Inferior parietal cortex (tissue), 1 donor: ENCODE data around the gene RBP5.

Experiments
- DNase-seq: peaks from one replicate; pipeline ENCODE4 v3.0.0-alpha.2; 2016; ENCODE audit errors: extremely low spot score

Gene RBP5

DNA sequence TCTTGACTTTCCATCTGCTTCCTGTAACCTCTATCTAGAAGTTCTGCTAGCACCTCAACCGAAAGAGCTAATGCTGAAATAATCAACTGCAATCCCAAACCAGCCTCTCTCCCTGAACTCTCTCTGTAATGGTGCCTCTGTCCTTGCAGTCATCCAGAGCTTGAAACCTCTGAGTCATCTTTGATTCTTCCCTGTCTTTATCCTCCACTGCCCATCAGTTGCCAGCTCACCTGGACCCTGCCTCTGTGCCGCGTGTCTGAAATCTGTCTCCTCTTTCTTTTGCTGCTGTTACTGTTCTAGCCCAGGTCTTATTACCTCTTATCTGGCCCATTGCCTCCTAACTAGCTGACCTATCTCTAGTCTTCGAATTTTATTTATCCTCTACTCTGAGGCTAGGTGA, 17.0 kb upstream of the RBP5 start:
- no peak for DNase-seq

DNA sequence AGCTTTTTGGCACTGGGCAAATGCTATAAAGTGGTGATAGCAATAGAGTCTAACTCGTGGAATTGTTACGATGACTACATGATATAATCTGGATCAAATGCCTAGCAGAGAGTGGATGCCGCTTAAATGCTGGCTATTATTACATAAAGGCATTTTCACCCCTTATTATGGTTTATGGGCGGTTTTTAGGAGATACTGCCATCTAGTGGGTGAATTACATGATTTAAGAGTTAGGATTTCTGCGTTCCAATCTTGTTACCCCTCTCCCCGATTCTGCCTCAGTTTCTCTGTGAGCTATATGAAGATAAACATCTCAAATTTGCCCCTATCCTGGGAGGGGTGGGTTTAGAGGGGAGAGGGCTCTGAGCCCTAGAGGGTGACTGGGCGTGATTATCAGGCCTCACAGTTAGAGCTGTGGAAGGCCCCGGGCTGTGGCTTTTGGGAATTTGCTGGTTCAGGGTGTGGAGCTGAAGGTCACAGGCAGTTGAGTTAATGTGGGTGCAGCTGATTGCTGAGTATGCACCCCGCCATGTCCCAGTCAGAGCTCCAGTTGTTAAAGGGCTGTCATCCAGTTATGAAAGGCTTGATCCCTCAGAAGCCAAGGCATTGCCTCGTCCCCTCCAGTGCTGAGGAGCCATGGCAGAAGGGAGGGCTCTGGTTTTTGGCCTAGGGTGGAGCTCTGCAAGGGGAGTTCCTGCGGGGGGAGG, 15.9 kb upstream of the RBP5 start:
- peak; percentile 70 for DNase-seq

DNA sequence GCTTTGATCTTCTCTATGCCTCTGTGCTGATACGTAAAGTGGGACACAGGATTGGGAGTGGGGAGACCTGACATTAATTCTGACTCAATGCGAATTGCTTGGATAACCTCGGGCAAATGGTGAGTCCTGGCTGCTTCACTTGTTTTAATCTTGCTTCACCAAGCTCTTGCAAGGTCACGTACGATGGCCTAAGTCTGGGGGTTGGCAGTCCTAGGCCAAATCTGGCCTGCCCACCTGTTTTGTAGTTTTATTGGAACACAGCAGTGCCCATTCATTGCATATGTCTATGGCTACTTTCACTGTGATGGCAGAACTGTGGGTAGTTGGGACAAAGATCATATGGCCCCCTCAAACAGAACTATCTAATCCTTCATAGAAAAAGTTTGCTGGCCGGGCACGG, 14.9 kb upstream of the RBP5 start:
- DNase-seq, result no peak

DNA sequence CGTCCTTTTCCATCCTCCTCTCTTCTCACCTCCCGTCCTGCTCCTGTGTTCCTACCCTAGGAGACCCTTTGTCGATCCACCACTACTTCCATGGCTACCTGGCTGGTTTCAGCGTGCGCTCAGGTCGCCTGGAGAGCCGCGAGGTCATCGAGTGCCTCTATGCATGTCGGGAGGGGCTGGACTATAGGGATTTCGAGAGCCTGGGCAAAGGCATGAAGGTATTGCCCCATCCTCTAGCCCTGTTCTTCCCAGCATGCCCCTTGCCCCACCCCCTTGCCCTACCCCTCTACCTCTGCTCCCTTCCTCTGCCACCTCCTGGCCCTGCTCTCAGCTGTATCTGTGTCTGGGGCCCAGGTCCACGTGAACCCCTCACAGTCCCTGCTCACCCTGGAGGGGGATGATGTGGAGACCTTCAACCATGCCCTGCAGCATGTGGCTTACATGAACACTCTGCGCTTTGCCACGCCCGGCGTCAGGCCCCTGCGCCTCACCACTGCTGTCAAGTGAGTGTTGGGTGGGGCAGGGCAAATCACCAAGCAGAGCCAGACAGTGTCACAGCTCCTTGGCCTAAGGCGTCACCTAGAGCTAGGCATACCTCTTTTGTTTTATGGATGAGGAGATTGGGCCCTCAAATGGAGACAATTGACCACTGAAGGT, 14.2 kb upstream of the RBP5 start:
- no peak for DNase-seq

DNA sequence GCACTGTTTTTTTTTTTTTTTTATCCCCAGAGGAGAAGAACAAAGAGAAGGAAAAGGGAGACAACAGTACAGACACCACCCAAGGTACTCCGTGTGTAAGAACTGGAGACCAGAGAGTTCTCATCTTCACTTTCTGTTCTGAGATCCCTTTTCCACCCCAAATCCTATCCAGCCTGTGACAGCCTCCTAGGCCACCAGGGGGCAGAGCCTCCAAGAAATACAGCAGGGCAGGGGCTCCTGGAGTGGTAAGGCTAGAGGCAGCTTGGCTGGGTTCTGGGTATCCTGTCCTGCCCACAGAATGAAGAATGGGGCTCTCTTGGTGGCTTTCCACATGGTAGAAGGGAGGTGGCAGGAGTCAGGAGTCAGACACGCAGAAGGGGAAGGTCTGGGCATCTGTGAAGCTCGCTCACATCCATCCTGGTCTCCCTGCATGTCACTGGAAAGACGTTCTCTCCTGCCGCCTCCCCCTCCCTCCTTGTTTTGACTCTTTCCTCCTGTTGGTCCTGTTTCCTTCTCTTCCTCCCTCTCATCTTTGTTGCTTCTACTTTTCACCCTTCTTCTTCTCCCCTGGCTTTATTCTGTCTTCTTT, 13.5 kb upstream of the RBP5 start:
- DNase-seq, result peak; percentile 45

DNA sequence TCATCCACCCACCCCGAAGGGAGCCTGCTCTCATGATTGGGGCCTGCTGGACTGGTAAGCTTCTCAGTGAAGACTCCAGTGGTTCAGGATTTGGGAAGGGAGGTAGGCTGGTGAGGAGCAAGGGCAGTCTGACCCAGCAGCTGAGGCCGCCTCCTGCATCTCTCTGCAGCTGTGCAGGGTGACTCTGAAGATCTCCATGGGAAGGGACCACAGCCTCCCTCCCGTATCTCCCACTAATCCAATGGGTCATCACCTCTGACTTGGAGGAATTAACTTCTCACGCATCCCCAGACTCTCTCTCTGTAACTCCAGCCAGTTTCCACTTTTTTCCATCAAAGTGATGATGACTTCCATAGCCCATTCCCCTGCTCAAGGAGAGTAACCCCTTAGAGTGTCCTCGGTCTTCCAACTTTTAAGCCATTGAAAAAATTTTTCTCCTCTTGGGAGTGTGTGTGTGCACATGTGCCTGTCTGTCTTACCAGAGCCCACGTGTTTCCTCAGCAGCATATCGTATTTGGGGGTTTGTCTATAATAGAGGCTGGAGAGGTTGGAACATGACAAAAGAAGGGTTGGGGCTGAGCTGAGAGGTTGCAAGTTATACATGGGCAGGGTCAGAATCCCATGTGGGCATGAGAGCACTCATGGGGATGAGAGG, 12.8 kb upstream of the RBP5 start:
- no peak for DNase-seq

DNA sequence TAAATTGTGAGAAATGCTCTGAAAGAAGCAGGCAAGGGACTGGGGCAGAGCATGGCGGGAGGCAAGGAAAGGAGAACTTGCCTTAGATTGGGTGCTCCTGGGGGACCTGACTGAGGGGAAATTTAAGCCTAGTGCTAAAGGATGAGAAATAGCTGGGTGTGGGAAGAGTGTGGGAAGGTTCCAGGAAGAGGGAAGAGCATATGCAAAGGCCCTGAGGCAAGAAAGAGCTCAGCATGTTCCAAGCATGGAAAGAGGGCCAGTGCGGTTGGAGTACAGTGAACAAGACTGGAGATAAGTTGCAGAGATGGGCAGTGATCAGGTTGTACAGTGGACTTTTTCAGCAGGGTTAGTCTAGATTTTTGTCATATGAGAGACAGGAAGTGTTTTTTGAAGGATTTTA, 10.5 kb upstream of the RBP5 start:
- no peak for DNase-seq

DNA sequence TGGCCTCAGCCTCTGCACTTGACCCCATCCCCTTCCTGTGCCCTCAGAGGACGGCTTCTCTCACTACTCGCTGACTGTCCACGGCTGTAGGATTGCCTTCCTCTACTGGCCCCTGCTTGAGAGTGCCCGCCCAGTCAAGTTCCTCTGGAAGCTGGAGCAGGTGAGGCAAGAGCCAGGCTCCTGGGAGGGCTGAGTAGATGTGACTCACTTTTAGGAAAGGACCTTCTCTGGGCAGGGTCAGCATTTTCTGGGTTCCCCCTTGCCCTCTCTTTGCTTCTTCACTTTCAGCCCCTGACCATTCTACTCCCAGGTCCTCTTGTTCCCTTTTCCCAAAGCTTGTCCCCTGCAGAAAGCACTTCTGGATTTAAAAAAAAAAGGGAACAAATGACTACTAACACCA, 9.2 kb upstream of the RBP5 start:
- no peak for DNase-seq

DNA sequence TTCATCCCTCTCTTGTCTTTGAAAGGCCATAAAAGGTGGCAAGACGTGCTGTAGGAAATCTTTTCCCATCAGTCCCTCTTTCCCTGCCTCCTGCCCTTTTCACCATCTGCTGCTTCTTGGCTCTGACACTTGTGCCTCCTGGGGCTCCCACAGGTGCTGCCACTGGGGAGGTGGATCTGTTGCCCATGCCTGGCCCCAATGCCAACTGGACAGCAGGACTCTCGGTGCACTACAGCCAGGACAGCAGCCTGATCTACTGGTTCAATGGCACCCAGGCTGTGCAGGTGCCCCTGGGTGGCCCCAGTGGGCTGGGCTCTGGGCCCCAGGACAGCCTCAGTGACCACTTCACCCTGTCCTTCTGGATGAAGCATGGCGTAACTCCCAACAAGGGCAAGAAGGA, 8.0 kb upstream of the RBP5 start:
- DNase-seq, result no peak

DNA sequence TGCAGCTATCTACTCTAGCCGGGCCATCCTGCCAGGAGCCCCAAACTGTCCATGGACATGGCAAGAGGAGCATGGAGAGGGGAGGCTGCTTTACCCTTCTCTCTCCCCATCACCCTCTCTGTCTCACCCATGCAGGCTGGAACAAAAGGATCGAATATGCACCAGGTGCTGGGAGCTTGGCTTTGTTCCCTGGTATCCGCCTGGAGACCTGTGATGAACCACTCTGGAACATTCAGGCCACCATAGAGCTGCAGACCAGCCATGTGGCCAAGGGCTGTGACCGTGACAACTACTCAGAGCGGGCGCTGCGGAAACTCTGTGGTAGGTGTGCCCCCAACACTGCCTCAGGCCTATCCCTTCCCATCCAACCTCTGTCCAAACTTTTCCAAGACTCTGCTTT, 7.4 kb upstream of the RBP5 start:
- DNase-seq, result no peak

DNA sequence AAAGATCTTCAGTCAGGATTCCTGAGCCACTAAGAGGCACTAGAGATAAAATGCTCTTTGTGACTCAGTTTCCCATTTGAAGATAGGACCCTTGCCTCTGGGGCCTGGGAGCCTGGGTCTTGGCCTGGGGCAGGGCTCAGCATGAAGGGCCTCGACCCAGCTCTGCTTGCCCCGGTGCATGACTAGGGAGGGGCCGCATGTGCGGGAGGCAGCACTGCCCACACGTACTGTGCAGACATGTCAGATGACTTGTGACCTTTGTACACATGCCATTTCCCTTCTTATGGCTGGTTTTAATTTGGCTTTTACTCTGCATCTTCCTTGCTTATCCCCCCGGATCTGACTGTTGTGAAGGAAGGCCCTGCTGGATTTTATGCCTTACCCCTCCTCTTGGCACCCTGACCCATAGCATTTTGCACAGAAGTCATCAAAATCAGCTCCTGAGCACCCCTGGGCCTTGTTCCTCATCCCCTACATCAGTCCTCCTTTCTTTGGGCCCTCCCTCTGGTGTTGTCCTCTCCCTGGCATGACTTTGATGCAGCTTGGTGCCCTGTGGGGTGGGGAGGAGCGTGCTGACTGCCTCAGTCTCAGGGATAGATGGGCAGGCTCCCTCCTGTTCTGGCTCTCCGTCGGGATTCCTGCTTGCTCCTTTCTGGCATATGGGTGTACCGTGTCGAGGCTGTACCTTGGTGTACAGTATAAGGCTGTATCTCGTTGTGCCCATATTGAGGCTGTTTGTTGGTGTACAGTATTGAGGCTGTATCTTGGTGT, 5.9 kb upstream of the RBP5 start:
- no peak for DNase-seq

DNA sequence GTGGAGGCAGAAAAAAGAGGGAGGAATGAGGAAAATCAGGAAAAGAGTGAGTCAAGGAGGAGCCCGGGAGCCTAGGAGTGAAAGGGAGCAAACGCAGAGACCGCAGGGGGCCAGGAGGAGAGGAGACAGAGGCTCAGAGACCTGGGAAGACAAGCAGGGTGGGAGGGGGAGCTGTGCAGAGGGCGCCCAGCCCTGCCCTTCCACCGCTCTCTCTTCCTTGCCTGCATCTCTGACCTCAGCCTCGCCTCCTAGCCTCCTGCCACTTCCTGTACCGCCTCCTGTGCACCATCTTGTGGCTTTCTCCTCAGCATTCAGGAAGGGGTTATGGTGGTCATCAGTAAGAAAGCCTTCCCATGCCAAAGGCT, 2.8 kb upstream of the RBP5 start:
- no peak for DNase-seq

DNA sequence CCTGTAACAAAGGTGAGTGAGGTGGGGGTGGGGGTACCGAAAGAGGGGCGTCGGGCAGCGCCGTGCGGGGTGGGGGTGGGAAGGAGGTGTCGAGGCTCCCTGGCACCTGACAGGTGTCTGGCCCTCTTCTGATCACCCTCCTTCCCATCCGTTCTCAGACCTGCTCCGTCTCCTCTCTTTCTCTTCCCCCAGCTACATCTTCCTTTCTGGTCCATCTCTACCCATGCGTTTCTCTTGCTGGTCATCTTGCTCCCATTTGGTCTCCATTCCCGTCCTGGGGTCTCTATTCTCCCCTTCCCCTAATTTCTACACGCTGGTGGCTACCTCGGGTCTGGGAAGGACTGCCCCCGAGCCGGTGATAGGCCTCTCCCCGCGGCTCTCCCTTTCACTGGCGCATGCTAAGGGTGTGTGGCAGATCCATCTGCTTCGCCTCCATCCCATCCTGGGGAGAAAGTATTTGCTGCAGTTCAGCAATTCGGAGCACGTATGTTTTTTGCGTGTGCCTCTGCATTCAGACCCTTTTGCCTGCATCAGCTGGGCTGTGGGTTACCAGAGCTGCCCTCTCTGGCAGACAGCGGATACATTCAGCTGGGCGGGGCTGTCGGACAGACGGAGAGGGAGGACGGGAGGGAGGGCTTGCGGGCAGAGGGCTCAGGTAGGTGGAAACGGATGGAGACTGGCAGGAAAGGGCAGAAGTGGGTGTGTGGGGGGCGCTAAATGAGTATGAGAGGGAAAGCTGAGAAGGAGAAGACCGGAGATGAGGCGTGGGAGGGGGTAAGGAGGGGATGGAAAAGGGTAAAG, 2.2 kb upstream of the RBP5 start:
- peak; percentile 26 for DNase-seq

DNA sequence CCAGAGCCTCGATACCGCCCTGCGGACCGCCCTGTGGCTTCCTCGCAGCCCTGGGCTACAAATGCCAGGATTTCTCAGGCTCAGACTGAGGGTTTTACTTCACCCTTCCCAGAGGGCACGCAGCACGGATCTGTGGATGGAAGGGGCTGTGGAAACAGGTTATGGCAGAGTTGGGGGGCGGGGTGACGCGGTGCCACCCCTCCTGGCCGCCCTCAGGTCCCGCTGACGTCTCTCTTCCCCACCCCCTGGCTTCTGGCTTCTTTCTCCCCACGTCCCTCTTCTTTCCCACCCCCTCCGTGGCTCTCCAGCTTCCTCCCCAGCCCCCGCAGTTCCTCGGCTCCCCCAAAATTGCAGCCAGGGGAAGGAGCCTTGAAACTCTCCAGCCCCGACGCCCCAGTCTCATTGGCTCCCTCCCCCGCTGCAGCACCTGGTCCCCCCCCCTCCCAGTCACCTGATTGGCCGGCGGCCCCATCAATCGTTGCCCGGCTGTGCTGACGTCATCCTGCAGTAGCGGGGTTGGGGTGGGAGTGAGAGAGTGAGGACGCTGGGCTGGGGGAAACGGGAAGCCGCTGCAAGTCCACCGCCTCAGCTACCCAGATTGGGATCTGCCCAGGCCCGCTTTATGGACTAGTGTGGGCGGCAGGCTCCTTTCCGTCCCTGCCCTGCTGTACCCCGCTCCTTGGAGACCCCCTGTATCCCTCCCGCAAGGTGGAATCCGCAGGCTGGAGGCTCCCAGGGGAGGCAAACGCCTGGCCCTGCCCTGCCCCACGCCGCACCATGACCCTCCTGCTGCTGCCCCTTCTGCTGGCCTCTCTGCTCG, 1.4 kb upstream of the RBP5 start, which contains the start of gene CLSTN3:
Gene CLSTN3 (plus strand): TSS at position 500 of the 820 bp plus-strand sequence. CDS start 278 bp downstream, at position 778.
- DNase-seq, result peak; percentile 44

DNA sequence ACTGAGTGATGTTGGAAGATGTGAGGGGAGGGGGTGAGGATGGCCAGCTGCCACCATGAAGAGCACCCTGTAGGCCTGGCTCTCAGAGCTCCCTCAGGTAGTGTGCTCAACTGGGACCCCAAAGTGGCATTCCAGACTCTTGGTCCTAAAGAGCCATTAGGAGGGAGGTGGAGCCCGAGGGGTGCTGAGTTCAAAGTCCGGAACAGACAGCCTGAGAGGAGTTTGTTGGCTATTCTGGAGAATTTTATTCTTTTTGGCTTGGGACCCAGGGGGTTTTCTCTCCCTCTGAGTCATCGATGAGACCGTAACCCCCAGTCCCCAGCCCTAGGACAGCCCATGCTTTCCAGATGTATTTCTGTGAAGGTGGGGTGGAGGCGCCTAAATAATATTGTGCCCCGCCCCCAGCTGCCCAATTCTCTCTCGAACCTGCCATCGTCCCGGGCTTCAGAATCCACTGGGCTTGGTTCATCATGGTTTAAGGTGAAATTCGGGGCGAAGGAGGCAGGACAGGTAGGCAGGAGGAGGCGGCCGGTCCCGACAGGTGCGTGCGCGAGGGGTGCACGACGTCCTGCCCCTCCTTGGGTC, 690 bp upstream of the RBP5 start:
- no peak for DNase-seq

DNA sequence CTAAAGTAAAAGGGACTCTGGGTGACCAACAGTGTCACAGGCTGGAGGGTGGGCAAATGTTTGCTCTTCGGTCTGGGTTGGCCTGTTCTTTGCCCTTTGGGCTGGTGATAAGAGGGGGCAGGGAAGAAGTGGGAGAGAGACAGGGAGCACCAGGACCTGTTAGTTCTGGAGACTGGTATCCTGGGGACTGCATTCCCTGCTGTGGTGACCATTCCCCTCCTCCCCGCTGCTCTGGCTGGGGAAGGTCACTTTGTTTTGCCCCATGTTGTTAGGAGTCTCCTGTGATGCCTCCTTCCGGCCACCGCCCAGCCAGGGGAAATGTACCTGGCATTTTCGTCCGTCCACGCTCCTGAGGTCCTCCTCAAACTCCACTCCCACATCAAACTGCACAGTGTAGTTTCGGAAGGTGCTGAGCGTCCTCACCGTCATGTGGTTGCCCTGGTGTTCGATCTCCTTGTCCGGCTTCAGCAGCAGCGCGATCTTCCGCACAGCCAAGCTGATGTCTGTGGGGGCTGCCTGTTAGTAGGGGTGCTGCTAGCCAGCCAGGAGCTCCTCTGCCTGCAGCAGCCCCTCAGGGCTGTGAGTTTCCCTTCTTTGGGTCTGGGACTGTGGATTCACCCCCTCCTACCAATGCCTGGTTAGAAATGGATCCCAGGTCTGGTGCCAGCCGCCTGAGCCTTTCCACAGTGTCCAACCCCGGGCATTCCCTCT, 618 bp downstream of the RBP5 start:
- DNase-seq, result no peak

DNA sequence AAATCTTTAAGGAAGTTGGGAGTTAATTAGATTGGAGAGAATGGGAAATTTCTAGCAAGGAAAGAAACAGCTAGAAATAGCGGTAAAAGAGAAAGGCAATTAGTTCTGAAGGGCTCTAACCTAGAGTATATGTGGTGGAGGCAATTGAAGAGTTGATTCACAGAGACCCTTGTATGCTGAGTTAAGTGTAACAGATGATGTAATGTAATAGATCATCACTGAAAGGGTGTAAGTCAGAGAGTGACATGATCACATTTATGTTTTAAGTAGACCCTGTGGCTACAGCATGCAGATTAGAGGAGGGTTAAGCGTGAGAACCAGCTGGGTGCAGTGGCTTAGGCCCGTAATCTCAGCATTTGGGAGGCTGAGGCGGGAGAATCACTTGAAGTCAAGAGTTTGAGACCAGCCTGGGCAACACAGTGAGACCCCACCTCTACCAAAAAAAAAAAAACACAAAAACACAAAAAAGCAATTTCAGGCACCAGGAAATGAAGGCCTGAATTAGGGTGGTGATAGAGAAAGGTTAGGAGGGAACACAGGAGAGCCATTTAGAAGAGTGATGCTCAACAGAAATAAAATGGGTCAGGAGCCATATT, 3.0 kb downstream of the RBP5 start:
- no peak for DNase-seq

DNA sequence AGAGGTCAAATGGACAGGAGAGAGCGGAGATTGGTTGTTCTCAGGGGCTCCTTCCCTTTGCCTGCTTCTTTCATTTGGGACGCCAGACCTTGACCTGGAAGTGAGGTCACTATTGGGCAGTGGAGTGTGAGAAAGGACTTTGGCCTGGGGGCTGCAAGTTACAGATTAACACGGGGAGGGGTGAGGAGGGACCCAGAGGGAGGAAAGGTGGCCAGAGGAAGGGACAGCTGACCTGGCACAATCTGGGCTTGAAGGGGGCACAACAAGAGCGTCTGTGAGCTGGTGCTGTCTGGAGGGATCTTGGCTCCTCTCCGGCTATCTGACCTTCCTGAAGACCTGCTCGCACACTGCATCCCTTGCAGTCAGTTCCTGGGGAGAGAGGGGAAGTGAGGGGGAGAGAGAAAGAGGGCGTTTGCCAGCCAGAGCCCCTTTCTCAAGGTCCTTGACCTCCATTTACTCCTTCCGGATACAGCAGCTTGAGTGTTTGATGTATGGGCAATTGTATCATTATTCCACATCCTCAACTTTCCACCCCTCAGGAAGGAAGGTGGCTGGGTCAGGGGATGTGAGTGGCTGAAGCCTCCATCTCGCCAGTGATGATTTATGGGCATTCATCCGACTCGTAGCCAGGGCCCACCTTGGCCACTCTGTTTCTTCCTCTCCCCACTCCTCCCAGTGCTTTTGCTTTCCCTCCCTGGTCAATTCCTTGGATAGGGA, 4.7 kb downstream of the RBP5 start:
- no peak for DNase-seq
